Measurements from ENCODE around the gene CPNE5. TPM values are rescaled to one million over a fixed set of nuclear protein-coding genes. Genes with fewer than 3 reads are reported as not detected.

Gene CPNE5
- total and polyA plus RNA-seq, 2 experiments from 2014 or later, result 0.30 to 1.2 TPM

- H3K27me3 ChIP-seq, result no peaks in the 10 kb centered on the region
- no peak overlapping the region for H3K4me3 ChIP-seq
- no peaks in the 10 kb centered on the region for H3K4me1 ChIP-seq (ENCODE audit: insufficient read depth)
- no peak overlapping the region for H3K4me2 ChIP-seq
- no peak overlapping the region for H3K27ac ChIP-seq
- TF ChIP-seq CTCF (IDR thresholded peaks at IDR 0.05; ENCODE audit: poor library complexity) (no peak), EZH2 (IDR thresholded peaks at IDR 0.05; ENCODE audit: borderline replicate concordance) (no peak), EZH2phosphoT487 (IDR thresholded peaks at IDR 0.05; ENCODE audit: low read depth, severe bottlenecking, unreplicated experiment) (no peak)
- H3K36me3 ChIP-seq (replicated peaks; ENCODE audit: insufficient read depth, low read depth), result no peaks in the 10 kb centered on the region
- DNase-seq (ENCODE audit: low spot score), result no peak
- WGBS (ENCODE audit: low lambda C conversion rate, missing lambda C conversion rate), result 88% methylated on average over 5 of the region's 5 CpGs
- H3K9me3 ChIP-seq (ENCODE audit: low read depth), result no peaks in the 10 kb centered on the region
- H3K79me2 ChIP-seq, result no peaks in the 10 kb centered on the region
- no peaks in the 10 kb centered on the region for H4K20me1 ChIP-seq (ENCODE audit: insufficient read depth, poor library complexity, severe bottlenecking)
- H3K9me2 ChIP-seq (replicated peaks; ENCODE audit: insufficient read depth), result no peaks in the 10 kb centered on the region
- H2AFZ ChIP-seq, result no peak overlapping the region
Observed at GRCh38 chr6:36718560-36718959, 120.7 kb downstream of the CPNE5 start.

- 80% methylated on average over 12 of the region's 12 CpGs for WGBS (ENCODE audit: low lambda C conversion rate, missing lambda C conversion rate)
- TF ChIP-seq EZH2 (IDR thresholded peaks at IDR 0.05; ENCODE audit: borderline replicate concordance) (no peak), CTCF (IDR thresholded peaks at IDR 0.05; ENCODE audit: poor library complexity) (no peak), EZH2phosphoT487 (IDR thresholded peaks at IDR 0.05; ENCODE audit: low read depth, severe bottlenecking, unreplicated experiment) (no peak)
- no peak overlapping the region for H3K4me2 ChIP-seq
Observed at GRCh38 chr6:36717871-36718540, 121.2 kb downstream of the CPNE5 start.

GRCh38 chr6:36717231-36717825, 121.9 kb downstream of the CPNE5 start:
- H3K36me3 ChIP-seq (replicated peaks; ENCODE audit: insufficient read depth, low read depth), result no peaks in the 10 kb centered on the region
- no peaks in the 10 kb centered on the region for H4K20me1 ChIP-seq (ENCODE audit: insufficient read depth, poor library complexity, severe bottlenecking)
- H3K4me3 ChIP-seq, result no peak overlapping the region
- WGBS (ENCODE audit: low lambda C conversion rate, missing lambda C conversion rate), result 68% methylated on average over 13 of the region's 13 CpGs
- TF ChIP-seq EZH2phosphoT487 (IDR thresholded peaks at IDR 0.05; ENCODE audit: low read depth, severe bottlenecking, unreplicated experiment) (no peak), CTCF (IDR thresholded peaks at IDR 0.05; ENCODE audit: poor library complexity) (no peak), EZH2 (IDR thresholded peaks at IDR 0.05; ENCODE audit: borderline replicate concordance) (no peak)
- no peaks in the 10 kb centered on the region for H3K9me3 ChIP-seq (ENCODE audit: low read depth)
- H3K4me1 ChIP-seq (ENCODE audit: insufficient read depth), result no peaks in the 10 kb centered on the region
- H3K27ac ChIP-seq, result no peak overlapping the region
- H3K4me2 ChIP-seq, result no peak overlapping the region
- DNase-seq (ENCODE audit: low spot score), result no peak
- H2AFZ ChIP-seq, result no peak overlapping the region
- H3K79me2 ChIP-seq, result no peaks in the 10 kb centered on the region
- H3K27me3 ChIP-seq, result no peaks in the 10 kb centered on the region
- H3K9me2 ChIP-seq (replicated peaks; ENCODE audit: insufficient read depth), result no peaks in the 10 kb centered on the region

More at GRCh38 chr6:36717871-36718540, 121.2 kb downstream of the CPNE5 start:
- Histone ChIP-seq H3K9me3 (ENCODE audit: low read depth) (no peaks in the 10 kb centered on the region), H3K9me2 (replicated peaks; ENCODE audit: insufficient read depth) (no peaks in the 10 kb centered on the region), H3K36me3 (replicated peaks; ENCODE audit: insufficient read depth, low read depth) (no peaks in the 10 kb centered on the region), H3K27me3 (no peaks in the 10 kb centered on the region), H3K4me1 (ENCODE audit: insufficient read depth) (no peaks in the 10 kb centered on the region), H3K4me3 (no peak overlapping the region), H2AFZ (no peak overlapping the region), H3K27ac (no peak overlapping the region), H4K20me1 (ENCODE audit: insufficient read depth, poor library complexity, severe bottlenecking) (no peaks in the 10 kb centered on the region), H3K79me2 (no peaks in the 10 kb centered on the region)
- no peak for DNase-seq (ENCODE audit: low spot score)
